SK-N-SH (cell line): ENCODE data around the gene CTXND1. TPM values are rescaled to one million over a fixed set of nuclear protein-coding genes. Genes with fewer than 3 reads are reported as not detected.

ENCODE experiments used
- CTCF ChIA-PET: fragments of 300-600, 350-600 bp; formaldehyde crosslinking; extraction: SDS; loops from one replicate; lab custom pipeline; 2021; lab: Yijun Ruan, JAX
- POLR2A ChIA-PET: fragments of 350-600 bp; sonication (Branson Sonifier 250); formaldehyde crosslinking; extraction: SDS; loops from one replicate; lab custom pipeline; 2020; ENCODE audit warnings: antibody characterized with exemption, inconsistent platforms; lab: Yijun Ruan, JAX
- DNase-seq: peaks from one replicate; pipeline ENCODE4 v3.0.0; 2012
- H2AFZ ChIP-seq: fragments of 200-600 bp; sonication (generic); 2 replicates; pipeline ENCODE4 v1.8.1; 2016; ENCODE audit warnings: antibody characterized with exemption, mild to moderate bottlenecking, low read depth
- H3F3A ChIP-seq: fragments of 200-600 bp; sonication (generic); replicated peaks from 2 replicates; pipeline ENCODE3; 2016; ENCODE audit warnings: antibody characterized with exemption, mild to moderate bottlenecking; ENCODE audit not compliant: insufficient read depth
- H3K27ac ChIP-seq, 2 experiments: fragments of 200-500 bp in 1 of 2; fragments of 200-600 bp in 1 of 2; sonication (Bioruptor generic) in 1 of 2; sonication (generic), shearing (Covaris generic) in 1 of 2; 2 replicates each; pipeline versions ENCODE4 v1.5.1 to v1.6.1; 2014 to 2016; ENCODE audit warnings: low read depth in 2 of 2, inconsistent platforms in 1 of 2, low read length in 1 of 2, mild to moderate bottlenecking in 1 of 2, mixed read lengths in 1 of 2
- H3K27me3 ChIP-seq: fragments of 200-600 bp; sonication (generic), shearing (Covaris generic); 2 replicates; pipeline ENCODE4 v1.6.1; 2016; ENCODE audit warnings: mixed run types; ENCODE audit not compliant: insufficient read depth
- H3K36me3 ChIP-seq, 2 experiments: fragments of 200-500 bp in 1 of 2; fragments of 200-600 bp in 1 of 2; sonication (Bioruptor generic) in 1 of 2; sonication (generic) in 1 of 2; replicated peaks in 1 of 2; 2 replicates each; pipeline versions ENCODE3 to v1.5.1; 2014 to 2016; ENCODE audit warnings: low read length in 1 of 2, mild to moderate bottlenecking in 1 of 2; ENCODE audit not compliant: insufficient read depth in 2 of 2, control insufficient read depth in 1 of 2
- H3K4me1 ChIP-seq, 2 experiments: fragments of 200-500 bp in 1 of 2; fragments of 200-600 bp in 1 of 2; sonication (Bioruptor generic) in 1 of 2; sonication (generic), shearing (Covaris generic) in 1 of 2; 2 replicates each; pipeline versions ENCODE4 v1.5.1 to v1.6.1; 2014 to 2016; ENCODE audit warnings: low read depth in 1 of 2, low read length in 1 of 2, mixed run types in 1 of 2; ENCODE audit not compliant: insufficient read depth in 2 of 2, control insufficient read depth in 1 of 2
- H3K4me2 ChIP-seq: fragments of 200-600 bp; sonication (generic), shearing (Covaris generic); 2 replicates; pipeline ENCODE4 v1.6.1; 2017; ENCODE audit warnings: mixed run types
- H3K4me3 ChIP-seq, 2 experiments: fragments of 200-500 bp in 1 of 2; fragments of 200-600 bp in 1 of 2; sonication (Bioruptor generic) in 1 of 2; sonication (generic), shearing (Covaris generic) in 1 of 2; 2 replicates each; pipeline versions ENCODE4 v1.5.1 to v1.8.1; 2014 to 2016; ENCODE audit warnings: low read depth in 2 of 2, inconsistent platforms in 1 of 2, low read length in 1 of 2, mild to moderate bottlenecking in 1 of 2, mixed read lengths in 1 of 2, moderate library complexity in 1 of 2
- H3K79me2 ChIP-seq: fragments of 200-600 bp; sonication (generic); 2 replicates; pipeline ENCODE4 v1.8.1; 2017; ENCODE audit warnings: mild to moderate bottlenecking; ENCODE audit not compliant: insufficient read depth
- H3K9ac ChIP-seq: fragments of 200-600 bp; sonication (generic); 2 replicates; pipeline ENCODE4 v1.6.1; 2017; ENCODE audit warnings: mixed run types
- H3K9me2 ChIP-seq: fragments of 200-600 bp; sonication (generic); 2 replicates; pipeline ENCODE4 v1.6.1; 2017; ENCODE audit warnings: mixed run types
- H3K9me3 ChIP-seq: fragments of 200-600 bp; sonication (generic); 2 replicates; pipeline ENCODE4 v1.6.1; 2017; ENCODE audit warnings: mixed run types, mild to moderate bottlenecking, moderate library complexity
- H4K20me1 ChIP-seq: fragments of 200-600 bp; sonication (generic); 2 replicates; pipeline ENCODE4 v1.6.1; 2017; ENCODE audit warnings: mild to moderate bottlenecking, mixed run types; ENCODE audit not compliant: insufficient read depth
- CTCF ChIP-seq: fragments of 200-600 bp; sonication (generic); IDR thresholded peaks from 2 replicates; pipeline ENCODE4 v1.6.1; 2017; ENCODE audit warnings: antibody characterized with exemption, mild to moderate bottlenecking, moderate library complexity
- ELF1 ChIP-seq: IDR thresholded peaks from 2 replicates; pipeline ENCODE4 v1.4.0; 2012
- EP300 ChIP-seq, 2 experiments: IDR thresholded peaks; 2 replicates each; pipeline versions ENCODE4 v1.4.0 to v1.6.1; 2012; ENCODE audit warnings: borderline replicate concordance in 1 of 2, low read depth in 1 of 2, low read length in 1 of 2
- EZH2phosphoT487 ChIP-seq: fragments of 200-600 bp; sonication (generic); IDR thresholded peaks from 2 replicates; pipeline ENCODE4 v1.6.1; 2017; ENCODE audit warnings: low read depth, mixed run types, mild to moderate bottlenecking, antibody characterized with exemption, moderate library complexity, borderline replicate concordance
- FOXJ3 ChIP-seq: sonication (generic); formaldehyde crosslinking; IDR thresholded peaks from 2 replicates; pipeline ENCODE4 v1.5.1; 2020; ENCODE audit warnings: mild to moderate bottlenecking, missing genetic modification reagents
- FOXM1 ChIP-seq: IDR thresholded peaks from 2 replicates; pipeline ENCODE4 v1.4.0; 2012; ENCODE audit warnings: low read depth, mild to moderate bottlenecking
- GATA2 ChIP-seq: sonication (generic); formaldehyde crosslinking; IDR thresholded peaks from 2 replicates; pipeline ENCODE4 v1.5.0; 2020; ENCODE audit warnings: mild to moderate bottlenecking, missing genetic modification reagents
- IRF3 ChIP-seq: fragments of 150-350 bp; IDR thresholded peaks from 2 replicates; pipeline ENCODE4 v1.6.1; 2016; ENCODE audit warnings: mild to moderate bottlenecking, low read depth, low read length
- JUND ChIP-seq: IDR thresholded peaks from 2 replicates; pipeline ENCODE4 v1.4.0; 2012
- MXI1 ChIP-seq: IDR thresholded peaks from 2 replicates; pipeline ENCODE4 v1.6.1; 2012; ENCODE audit warnings: mild to moderate bottlenecking, low read depth, low read length, improper control_type of control experiment
- NRF1 ChIP-seq: IDR thresholded peaks from 2 replicates; pipeline ENCODE4 v1.6.1; 2012; ENCODE audit warnings: low read depth, mild to moderate bottlenecking, low read length
- RAD21 ChIP-seq: IDR thresholded peaks from 2 replicates; pipeline ENCODE4 v1.6.1; 2012; ENCODE audit warnings: mild to moderate bottlenecking, low read length
- RCOR1 ChIP-seq: fragments of 150-350 bp; IDR thresholded peaks from 2 replicates; pipeline ENCODE4 v1.6.1; 2017; ENCODE audit warnings: antibody characterized with exemption, low read length
- RFX5 ChIP-seq: IDR thresholded peaks from 2 replicates; pipeline ENCODE4 v1.6.1; 2012; ENCODE audit warnings: mild to moderate bottlenecking, improper control_type of control experiment, low read length
- RXRA ChIP-seq: IDR thresholded peaks from 2 replicates; pipeline ENCODE4 v1.4.0; 2012; ENCODE audit warnings: low read depth, mild to moderate bottlenecking, borderline replicate concordance
- SMC3 ChIP-seq: IDR thresholded peaks from 2 replicates; pipeline ENCODE4 v1.6.1; 2012; ENCODE audit warnings: low read depth, low read length, improper control_type of control experiment
- TAF1 ChIP-seq: IDR thresholded peaks from 2 replicates; pipeline ENCODE4 v1.6.1; 2012; ENCODE audit warnings: low read depth, mild to moderate bottlenecking, low read length, moderate library complexity, borderline replicate concordance
- TEAD4 ChIP-seq: IDR thresholded peaks from 2 replicates; pipeline ENCODE4 v1.4.0; 2012; ENCODE audit warnings: mild to moderate bottlenecking, borderline replicate concordance; ENCODE audit not compliant: insufficient read depth
- USF2 ChIP-seq: fragments of 150-350 bp; IDR thresholded peaks from 2 replicates; pipeline ENCODE4 v1.6.1; 2017; ENCODE audit warnings: antibody characterized with exemption, low read length, low read depth, borderline replicate concordance
- WGBS: methylation state at CpG from one replicate; pipeline ENCODE4 v1.1.6; 2017; ENCODE audit warnings: low lambda C conversion rate; 5-methylcytosine and 5-hydroxymethylcytosine counted together
- polyA plus RNA-seq, 3 experiments: library from polyadenylated mRNA; depleted of rRNA; stranded (reverse); fragments of >200 nt; gene quantifications; 2 replicates each; pipeline ENCODE4 v1.2.3, GENCODE V29; 2012

Gene CTXND1
- polyA plus RNA-seq, 1 of the 3 experiments (the other 2 are of a cell fraction), result not detected

- TF ChIP-seq EZH2phosphoT487 (no peak), TEAD4 (no peak), FOXJ3 (CRISPR knock-in tag) (no peak), RCOR1 (no peak), USF2 (no peak), EP300 (IDR thresholded peaks at IDR 0.05; ENCODE audit: borderline replicate concordance in 1 of 2, low read depth in 1 of 2, low read length in 1 of 2) (no peak), ELF1 (no peak), RFX5 (no peak)
These were observed 11.7 kb downstream of the CTXND1 start (continued) for GRCh38 chr15:80240276-80240675.

GRCh38 chr15:80234883-80235282, 17.1 kb downstream of the CTXND1 start:
- Histone ChIP-seq H3F3A (no peaks in the 10 kb centered on the region), H2AFZ (no peak overlapping the region), H3K79me2 (no peaks in the 10 kb centered on the region), H3K4me2 (no peak overlapping the region), H3K27ac (no peak overlapping the region), H3K9me2 (no peaks in the 10 kb centered on the region), H3K27me3 (peaks cover 19% of the 10 kb centered on the region; the same call in 1 of the 2 replicates), H3K36me3 (no peaks in the 10 kb centered on the region), H3K9ac (no peak overlapping the region), H4K20me1 (no peaks in the 10 kb centered on the region), H3K9me3 (no peaks in the 10 kb centered on the region), H3K4me1 (no peaks in the 10 kb centered on the region), H3K4me3 (no peak overlapping the region)
- WGBS, result 53% methylated on average over 3 of the region's 4 CpGs
- CTCF ChIA-PET, result interaction anchor here (1.1 kb wide), 1 partner anchor 10 kb away, joined by 5 read pairs; no protein-coding TSS in a partner anchor
- POLR2A ChIA-PET, result no interaction called here
- no peak for TF ChIP-seq EZH2phosphoT487
- TF ChIP-seq CTCF, result peak; percentile 53
- no peak for TF ChIP-seq FOXM1
- 0 out of 2 replicates have a peak, but pooled peaks have one; percentile 22 for TF ChIP-seq SMC3
- DNase-seq, result no peak

- H3K27me3 ChIP-seq, result peaks cover 19% of the 10 kb centered on the region; the same call in 1 of the 2 replicates
- H3K4me1 ChIP-seq, result no peaks in the 10 kb centered on the region
- H3K9me3 ChIP-seq, result no peaks in the 10 kb centered on the region
- no peaks in the 10 kb centered on the region for H4K20me1 ChIP-seq
- H3K9ac ChIP-seq, result no peak overlapping the region
- no peak for TF ChIP-seq IRF3
- no peak for TF ChIP-seq JUND
- TF ChIP-seq RXRA, result no peak
- TF ChIP-seq TAF1, result no peak
- no peak for TF ChIP-seq USF2
- no peak for TF ChIP-seq GATA2
- no peak for TF ChIP-seq RAD21
- no peak for TF ChIP-seq NRF1
- TF ChIP-seq ELF1, result no peak
- TF ChIP-seq MXI1, result no peak
- TF ChIP-seq RCOR1, result no peak
- H3F3A ChIP-seq, result no peaks in the 10 kb centered on the region
- no peaks in the 10 kb centered on the region for H3K9me2 ChIP-seq
- no peaks in the 10 kb centered on the region for H3K36me3 ChIP-seq
- WGBS, result 42% methylated on average over 3 of the region's 9 CpGs
- DNase-seq, result no peak
- H3K79me2 ChIP-seq, result no peaks in the 10 kb centered on the region
- H3K27ac ChIP-seq, result no peak overlapping the region
- H2AFZ ChIP-seq, result no peak overlapping the region
- no peak overlapping the region for H3K4me3 ChIP-seq
- CTCF ChIA-PET, result interaction anchor here (0.7 kb wide), 1 partner anchor 41 kb away, joined by 3 read pairs; no protein-coding TSS in a partner anchor
- no peak overlapping the region for H3K4me2 ChIP-seq
- POLR2A ChIA-PET, result no interaction called here
These were observed 18.4 kb downstream of the CTXND1 start for GRCh38 chr15:80233581-80233980.
